DOHH2 (cell line): ENCODE results near the gene ELK3.

Experiments used
- CTCF ChIP-seq: fragments of 200-600 bp; sonication (generic); IDR thresholded peaks from one replicate; pipeline ENCODE4 v1.5.1; 2014; ENCODE audit warnings: antibody characterized with exemption, mild to moderate bottlenecking, low read depth, low read length; ENCODE audit not compliant: poor library complexity, severe bottlenecking
- EZH2phosphoT487 ChIP-seq: fragments of 200-600 bp; sonication (generic); IDR thresholded peaks from 2 replicates; pipeline ENCODE4 v1.6.1; 2017; ENCODE audit warnings: borderline replicate concordance, mild to moderate bottlenecking, antibody characterized with exemption, low read length, moderate library complexity, mixed read lengths

GRCh38 chr12:96167492-96167891, 26.7 kb upstream of the ELK3 start:
- no peak for TF ChIP-seq CTCF
- TF ChIP-seq EZH2phosphoT487, result no peak
